GM18519 (cell line): ENCODE measurements around the gene HSD3B7.
"Not testable (repeated sequence)": the region's sequence is repeated elsewhere in the genome, so short reads cannot be mapped to it uniquely, and the experiment has no call there.

ENCODE experiments used
- ATAC-seq: cut with Tn5 transposase; IDR thresholded peaks from one replicate; pipeline ENCODE4 v1.9.1; 2021; ENCODE audit warnings: mild to moderate bottlenecking, moderate library complexity; ENCODE audit not compliant: unreplicated experiment, low FRiP score

HSD3B7 gene

GRCh38 chr16:30998852-30999761 is 14.1 kb downstream of the HSD3B7 start:
- no peak for ATAC-seq

- ATAC-seq: no peak
Observed at GRCh38 chr16:31000671-31001382, 15.8 kb downstream of the HSD3B7 start.

DNA sequence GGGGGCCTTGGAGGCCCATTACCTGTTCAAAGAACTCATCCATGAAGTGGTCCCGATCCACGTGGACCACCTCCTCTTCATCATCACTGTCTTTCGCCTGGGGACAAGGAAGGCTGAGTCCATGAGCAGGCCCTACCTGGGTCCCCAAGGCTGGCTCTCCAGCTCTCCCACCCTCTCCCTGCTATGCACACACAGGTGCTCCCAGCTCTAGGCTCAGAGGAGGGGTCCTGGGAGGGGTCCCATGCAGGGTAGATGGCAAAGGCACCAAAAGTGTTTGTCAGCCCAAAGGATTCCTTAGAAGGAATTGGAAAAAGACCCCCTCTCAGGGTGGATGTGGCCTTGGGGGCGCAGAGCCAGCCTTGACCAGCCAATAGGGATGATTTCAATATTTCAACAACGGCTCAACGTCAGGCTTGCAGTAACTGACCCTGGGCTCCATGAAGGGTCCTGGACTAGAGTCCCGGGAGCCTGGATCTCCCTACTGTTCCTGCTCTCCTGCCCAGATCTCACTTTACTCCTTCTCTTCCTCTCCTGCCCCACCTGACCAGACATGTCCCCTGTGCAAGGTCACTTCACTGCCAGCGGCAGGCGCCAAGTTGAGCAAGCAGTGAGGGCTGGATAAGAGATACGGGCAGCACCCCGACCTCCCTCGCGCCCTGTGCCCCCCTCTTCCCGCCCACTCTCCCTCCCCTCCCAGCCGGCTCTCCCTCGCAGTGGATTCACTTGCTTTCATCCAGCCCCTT is 16.7 kb downstream of the HSD3B7 start:
- ATAC-seq: no peak

- ATAC-seq: no peak
Observed at GRCh38 chr16:31002250-31002700, 17.3 kb downstream of the HSD3B7 start.

DNA sequence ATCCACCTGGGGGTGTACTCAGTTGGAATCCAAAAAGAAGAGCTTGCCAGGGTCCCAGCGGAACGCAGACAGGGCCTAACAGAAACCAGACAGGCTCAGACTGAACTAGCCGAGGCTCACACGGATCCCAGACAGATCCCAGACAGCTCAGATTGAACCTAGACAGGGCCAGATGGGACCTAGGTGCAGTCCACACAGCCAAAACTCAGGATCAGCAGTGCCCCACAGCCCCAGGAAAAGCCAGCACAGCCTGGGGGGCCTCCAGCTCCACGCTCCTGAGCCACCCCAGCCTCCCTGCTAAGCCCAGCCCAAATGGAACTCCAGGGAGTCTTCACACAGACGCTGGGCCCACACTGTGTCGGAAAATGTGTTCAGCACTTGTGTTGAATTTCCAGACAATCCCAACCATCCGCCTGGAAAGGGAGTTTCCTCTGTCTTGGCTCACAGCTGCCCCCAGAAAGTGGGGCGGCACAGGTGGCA is 17.9 kb downstream of the HSD3B7 start:
- no peak for ATAC-seq

GRCh38 chr16:31003744-31004143 is 18.7 kb downstream of the HSD3B7 start:
- ATAC-seq: no peak

- no peak for ATAC-seq
Observed at GRCh38 chr16:31004658-31005057, 19.7 kb downstream of the HSD3B7 start.

DNA sequence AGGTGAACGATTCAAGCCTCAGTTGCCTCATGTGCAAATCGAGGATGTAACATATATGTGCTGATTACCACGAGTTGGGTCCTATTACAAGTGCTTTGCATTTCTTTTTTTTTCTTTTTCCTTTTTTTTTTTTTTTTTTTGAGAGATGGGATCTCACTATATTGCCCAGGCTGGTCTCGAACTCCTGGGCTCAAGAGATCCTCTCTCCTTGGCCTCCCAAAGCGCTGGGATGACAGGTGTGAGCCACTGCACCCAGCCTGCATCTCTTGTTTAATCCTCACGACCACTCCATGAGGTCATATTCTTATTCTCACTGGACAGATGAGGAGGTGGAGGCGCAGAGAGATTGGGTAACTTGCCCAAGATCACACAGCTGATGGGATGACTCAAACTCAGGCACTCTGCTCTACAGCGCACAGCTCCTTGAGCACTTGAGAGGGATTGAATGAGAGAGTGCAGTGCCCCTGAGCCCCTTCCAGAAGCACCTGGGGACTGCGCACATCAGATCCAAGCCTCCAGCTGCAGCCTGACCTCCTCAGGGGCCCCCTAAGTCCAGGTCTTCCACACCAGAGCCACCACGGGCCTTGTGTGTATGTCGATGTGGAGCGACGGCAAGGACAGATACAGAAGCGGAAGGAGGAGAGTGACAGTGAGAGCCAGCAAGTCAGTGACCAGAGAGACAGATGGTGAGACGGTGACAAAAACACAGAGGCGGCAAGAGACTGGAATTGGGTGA is 20.5 kb downstream of the HSD3B7 start:
- ATAC-seq: no peak

DNA sequence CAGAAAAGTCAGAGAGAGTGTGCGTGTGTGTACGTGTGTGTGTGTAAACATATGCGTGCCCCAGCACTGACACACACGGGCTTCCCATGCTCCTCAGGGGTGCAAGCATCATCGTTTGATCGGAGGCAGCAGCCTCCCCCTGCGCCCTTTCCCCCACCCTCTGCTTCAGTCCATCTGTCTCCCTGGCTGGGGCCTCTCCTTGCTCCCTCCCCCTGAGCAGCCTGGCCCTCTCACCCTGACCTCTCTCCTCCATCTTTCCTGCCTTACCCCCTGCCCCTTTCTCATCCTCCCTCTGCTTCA is 21.0 kb downstream of the HSD3B7 start:
- ATAC-seq: no peak

DNA sequence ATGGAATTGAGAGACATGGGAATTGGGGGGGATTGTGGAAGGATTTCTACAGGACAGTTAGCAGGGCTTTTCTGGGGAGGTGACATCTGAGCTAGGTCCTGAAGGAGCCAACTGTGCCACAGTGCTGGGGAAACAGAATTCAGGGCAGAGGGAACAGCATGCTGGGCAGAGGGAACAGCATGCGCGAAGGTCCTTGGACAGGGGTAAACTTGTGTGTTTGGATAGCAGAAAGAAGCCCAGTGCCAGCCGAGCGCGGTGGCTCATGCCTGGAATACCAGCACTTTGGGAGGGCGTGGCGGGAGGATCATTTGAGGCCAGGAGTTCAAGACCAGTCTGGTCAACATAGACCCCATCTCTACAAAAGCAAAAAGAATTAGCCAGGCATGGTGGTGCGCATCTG is 21.6 kb downstream of the HSD3B7 start:
- ATAC-seq: no peak

GRCh38 chr16:31007684-31008083 is 22.7 kb downstream of the HSD3B7 start:
- no peak for ATAC-seq

- no peak for ATAC-seq
Observed at GRCh38 chr16:31008149-31008548, 23.1 kb downstream of the HSD3B7 start.

DNA sequence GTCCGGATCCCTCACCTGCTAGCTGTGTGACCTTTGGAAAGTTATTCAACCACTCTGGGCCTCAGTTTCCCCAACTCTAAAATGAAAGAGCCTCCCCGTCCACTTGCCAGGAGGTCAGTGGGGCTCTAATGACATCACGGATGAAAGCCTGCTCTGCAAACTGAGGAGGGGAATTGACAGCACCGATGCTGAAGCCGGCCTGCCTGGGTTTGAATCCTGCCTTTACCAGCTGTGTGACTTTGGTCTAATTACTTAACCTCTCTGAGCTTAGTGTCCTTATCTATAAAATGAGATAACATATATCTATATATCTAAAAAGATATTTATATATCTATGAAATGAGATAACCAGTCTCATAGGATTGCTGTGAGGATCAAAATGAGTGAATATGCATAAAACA is 23.5 kb downstream of the HSD3B7 start:
- ATAC-seq: no peak

- ATAC-seq: no peak
Observed at GRCh38 chr16:31009120-31009519, 24.1 kb downstream of the HSD3B7 start.

GRCh38 chr16:31009894-31010584 is 25.0 kb downstream of the HSD3B7 start:
- ATAC-seq: no peak

DNA sequence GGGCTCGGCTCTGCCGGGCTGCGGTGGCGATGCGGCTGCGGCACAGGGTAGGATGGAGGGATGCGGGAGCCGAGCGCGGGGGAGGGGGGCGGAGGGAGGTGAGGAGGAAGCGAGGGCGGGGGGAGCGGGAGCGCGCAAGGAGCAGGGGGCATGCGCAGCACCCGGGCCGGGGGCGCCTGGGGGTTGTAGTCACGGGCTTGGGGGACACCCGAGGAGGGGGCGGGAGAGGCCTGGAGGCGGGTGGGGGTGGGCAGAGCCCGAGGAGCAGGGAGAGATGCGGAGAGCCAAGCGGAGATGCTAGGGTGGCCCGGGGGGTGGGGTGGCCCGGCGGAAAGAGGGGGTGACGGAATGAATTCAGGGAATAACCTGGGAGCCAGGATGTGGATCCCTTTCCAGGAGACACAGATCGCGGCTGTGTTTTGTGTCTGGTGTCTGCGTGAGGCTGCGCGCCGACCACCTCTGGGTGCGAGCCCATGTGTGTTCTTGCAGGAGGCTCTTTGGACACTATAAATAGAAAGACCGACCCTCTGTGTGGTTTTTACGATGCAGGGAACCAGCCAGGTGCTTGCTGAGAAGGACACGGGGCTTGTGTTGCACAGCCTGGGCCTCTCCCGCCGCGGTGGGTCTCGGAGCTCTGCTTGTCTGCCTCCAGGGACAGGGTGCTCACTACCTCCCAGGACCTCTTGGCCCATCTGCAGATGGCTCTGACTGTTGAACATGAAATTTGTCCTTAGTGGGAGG is 25.7 kb downstream of the HSD3B7 start, which contains the start of gene STX1B:
Gene STX1B, minus strand, starts transcription at position 54 of the 741 bp plus-strand sequence. CDS start 242 bp downstream, outside the sequence.
- no peak for ATAC-seq

DNA sequence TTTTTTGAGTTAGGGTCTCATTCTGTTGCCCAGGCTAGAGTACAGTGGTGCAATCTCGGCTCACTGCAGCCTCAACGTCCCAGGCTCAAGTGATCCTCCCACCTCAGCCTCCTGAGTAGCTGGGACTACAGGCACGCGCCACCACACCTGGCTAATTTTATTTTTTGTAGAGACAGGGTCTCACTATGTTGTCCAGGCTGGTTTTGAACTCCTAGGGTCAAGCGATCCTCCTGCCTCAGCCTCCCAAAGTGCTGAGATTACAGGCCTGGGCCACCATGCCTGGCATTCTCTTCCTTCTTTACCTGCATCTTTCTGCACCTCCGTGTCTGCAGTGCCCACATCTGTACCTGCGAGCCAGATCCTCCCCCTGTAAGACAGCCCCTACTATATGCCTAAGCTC is 26.8 kb downstream of the HSD3B7 start:
- ATAC-seq: not testable (repeated sequence)

- not testable (repeated sequence) for ATAC-seq
Observed at GRCh38 chr16:31013292-31013691, 28.3 kb downstream of the HSD3B7 start.

DNA sequence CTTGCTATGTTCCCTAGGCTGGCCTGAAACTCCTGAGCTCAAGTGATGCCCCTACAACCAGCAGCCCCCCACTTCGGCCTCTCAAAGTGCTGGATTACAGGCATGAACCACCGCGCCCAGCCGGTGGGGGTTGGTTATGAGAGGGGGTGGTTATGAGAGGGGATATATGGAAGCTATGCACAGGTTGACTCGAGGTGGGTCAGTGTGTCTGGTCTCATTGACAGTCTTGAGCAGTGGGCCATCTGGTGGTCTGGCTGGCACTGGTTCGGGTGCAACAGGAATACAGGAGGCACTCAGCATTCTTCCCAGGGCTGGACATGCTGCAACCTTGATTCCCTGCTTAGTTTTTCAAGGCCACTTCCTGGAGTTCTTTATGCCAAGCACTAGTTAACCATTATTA is 31.0 kb downstream of the HSD3B7 start:
- no peak for ATAC-seq
